Right atrium auricular region (tissue), 2 donors: ENCODE results near the gene MED9. TPM values are rescaled to one million over a fixed set of nuclear protein-coding genes. Genes with fewer than 3 reads are reported as not detected.
A peak's percentile ranks its signal among the peaks of the same experiment; 100 is the strongest.

Source experiments
- DNase-seq: peaks from one replicate; pipeline ENCODE4 v3.0.0-alpha.2; 2019; ENCODE audit warnings: low spot score
- H3K27ac ChIP-seq, 2 donors: fragments of 200-600 bp; sonication (generic); 1 replicate in 1 of 2; 2 replicates in 1 of 2; pipeline ENCODE4 v1.5.1; 2016 to 2019
- H3K27me3 ChIP-seq, 2 donors: fragments of 200-600 bp; sonication (generic); one replicate each; pipeline versions ENCODE4 v1.5.1 to v1.6.0; 2017 to 2019
- H3K36me3 ChIP-seq: fragments of 200-600 bp; sonication (generic); one replicate; pipeline ENCODE4 v1.5.1; 2016
- H3K4me1 ChIP-seq, 2 donors: fragments of 200-600 bp; sonication (generic); one replicate each; pipeline versions ENCODE4 v1.5.1 to v1.6.0; 2017 to 2019
- H3K4me3 ChIP-seq, 2 donors: fragments of 200-600 bp; sonication (generic); 1 replicate in 1 of 2; 2 replicates in 1 of 2; pipeline ENCODE4 v1.5.1; 2017 to 2019; ENCODE audit warnings: mild to moderate bottlenecking in 1 of 2, moderate library complexity in 1 of 2
- H3K9me3 ChIP-seq, 2 donors: fragments of 200-600 bp; sonication (generic); one replicate each; pipeline ENCODE4 v1.5.1; 2019
- total RNA-seq, 2 donors: library from RNA; depleted of rRNA; stranded (reverse); fragments of >200 nt; gene quantifications; one replicate each; pipeline ENCODE4 v1.1.0, GENCODE V29; 2016
- TF ChIP-seq, protein P1 (sequence below), 2 donors: fragments of 200-600 bp; sonication (generic); IDR thresholded peaks; one replicate each; pipeline ENCODE4 v1.5.1; 2019; ENCODE audit warnings: antibody characterized with exemption in 2 of 2

The MED9 gene
- total RNA-seq, 2 donors from 2014 or later = 36.7 to 41.0 TPM

- H3K36me3 ChIP-seq = no peaks in the 10 kb centered on the region
- H3K27ac ChIP-seq = no peak overlapping the region
- TF ChIP-seq, protein P1, sequence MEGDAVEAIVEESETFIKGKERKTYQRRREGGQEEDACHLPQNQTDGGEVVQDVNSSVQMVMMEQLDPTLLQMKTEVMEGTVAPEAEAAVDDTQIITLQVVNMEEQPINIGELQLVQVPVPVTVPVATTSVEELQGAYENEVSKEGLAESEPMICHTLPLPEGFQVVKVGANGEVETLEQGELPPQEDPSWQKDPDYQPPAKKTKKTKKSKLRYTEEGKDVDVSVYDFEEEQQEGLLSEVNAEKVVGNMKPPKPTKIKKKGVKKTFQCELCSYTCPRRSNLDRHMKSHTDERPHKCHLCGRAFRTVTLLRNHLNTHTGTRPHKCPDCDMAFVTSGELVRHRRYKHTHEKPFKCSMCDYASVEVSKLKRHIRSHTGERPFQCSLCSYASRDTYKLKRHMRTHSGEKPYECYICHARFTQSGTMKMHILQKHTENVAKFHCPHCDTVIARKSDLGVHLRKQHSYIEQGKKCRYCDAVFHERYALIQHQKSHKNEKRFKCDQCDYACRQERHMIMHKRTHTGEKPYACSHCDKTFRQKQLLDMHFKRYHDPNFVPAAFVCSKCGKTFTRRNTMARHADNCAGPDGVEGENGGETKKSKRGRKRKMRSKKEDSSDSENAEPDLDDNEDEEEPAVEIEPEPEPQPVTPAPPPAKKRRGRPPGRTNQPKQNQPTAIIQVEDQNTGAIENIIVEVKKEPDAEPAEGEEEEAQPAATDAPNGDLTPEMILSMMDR (IDR thresholded peaks at IDR 0.05) = no peak
- no peaks in the 10 kb centered on the region for H3K4me1 ChIP-seq
- no peak for DNase-seq
- H3K9me3 ChIP-seq = no peaks in the 10 kb centered on the region
- H3K27me3 ChIP-seq = no peaks in the 10 kb centered on the region
- no peak overlapping the region for H3K4me3 ChIP-seq
Observed at GRCh38 chr17:17435323-17435722, 41.5 kb upstream of the MED9 start.

GRCh38 chr17:17437461-17437860 is 39.3 kb upstream of the MED9 start:
- Histone ChIP-seq H3K36me3 (no peaks in the 10 kb centered on the region), H3K4me3 (no peak overlapping the region), H3K27me3 (no peaks in the 10 kb centered on the region), H3K27ac (no peak overlapping the region), H3K9me3 (no peaks in the 10 kb centered on the region), H3K4me1 (no peaks in the 10 kb centered on the region)
- TF ChIP-seq, protein P1 (IDR thresholded peaks at IDR 0.05) = no peak
- no peak for DNase-seq

- no peaks in the 10 kb centered on the region for H3K4me1 ChIP-seq
- no peaks in the 10 kb centered on the region for H3K9me3 ChIP-seq
- H3K27ac ChIP-seq = no peak overlapping the region
- no peaks in the 10 kb centered on the region for H3K36me3 ChIP-seq
- no peak overlapping the region for H3K4me3 ChIP-seq
- DNase-seq = no peak
- H3K27me3 ChIP-seq = no peaks in the 10 kb centered on the region
- TF ChIP-seq, protein P1 (IDR thresholded peaks at IDR 0.05) = no peak
Observed at GRCh38 chr17:17437893-17438292, 38.9 kb upstream of the MED9 start.

- Histone ChIP-seq H3K4me1 (no peaks in the 10 kb centered on the region), H3K36me3 (no peaks in the 10 kb centered on the region), H3K4me3 (no peak overlapping the region), H3K27ac (no peak overlapping the region), H3K27me3 (no peaks in the 10 kb centered on the region), H3K9me3 (no peaks in the 10 kb centered on the region)
- TF ChIP-seq, protein P1 (IDR thresholded peaks at IDR 0.05) = peak; percentile 45 to 63
- DNase-seq = peak; percentile 68
Observed at GRCh38 chr17:17440010-17440843, 36.6 kb upstream of the MED9 start.

- Histone ChIP-seq H3K9me3 (no peaks in the 10 kb centered on the region), H3K27ac (no peak overlapping the region), H3K4me1 (peaks cover 0 to 9% of the 10 kb centered on the region in 2 donors), H3K4me3 (no peak overlapping the region), H3K36me3 (no peaks in the 10 kb centered on the region), H3K27me3 (no peaks in the 10 kb centered on the region)
- DNase-seq = no peak
- TF ChIP-seq, protein P1 (IDR thresholded peaks at IDR 0.05) = no peak
Observed at GRCh38 chr17:17440938-17441675, 35.7 kb upstream of the MED9 start.
